Endothelial cell of umbilical vein (primary cell): ENCODE data around the gene MAP1B. TPM values are rescaled to one million over a fixed set of nuclear protein-coding genes. Genes with fewer than 3 reads are reported as not detected.

Experiments
- BruUV-seq: library from RNA; stranded (reverse); fragments of 400-500 nt; replicated peaks from 2 replicates; lab custom pipeline; 2021; lab: Mats Ljungman, UMichigan
- CTCF ChIA-PET: fragments of 300-600, 350-600 bp; sonication (Branson Sonifier 250); formaldehyde crosslinking; loops from one replicate; lab custom pipeline; 2021; ENCODE audit warnings: antibody characterized with exemption, inconsistent platforms; lab: Charles Lee
- POLR2A ChIA-PET: fragments of 300-600, 350-600 bp; sonication (Branson Sonifier 250); formaldehyde crosslinking; loops from one replicate; lab custom pipeline; 2021; ENCODE audit warnings: antibody characterized with exemption, inconsistent platforms; lab: Charles Lee
- DNase-seq: peaks from one replicate; pipeline ENCODE4 v3.0.0-alpha.2; 2011; ENCODE audit warnings: low read depth, low spot score
- FAIRE-seq: peaks from 2 replicates; lab custom pipeline; 2011; peaks lifted over from hg19 to GRCh38; lab: Jason Lieb, UNC
- H2AFZ ChIP-seq: 2 replicates; pipeline ENCODE4 v1.6.0; 2012; ENCODE audit warnings: low read depth, low read length, control low read depth, inconsistent platforms
- H3K27ac ChIP-seq: 2 replicates; pipeline ENCODE4 v1.5.1; 2011; ENCODE audit warnings: low read depth, mild to moderate bottlenecking, control low read depth, low read length, moderate library complexity; ENCODE audit not compliant: insufficient read depth
- H3K27me3 ChIP-seq, 2 experiments: 2 replicates each; pipeline versions ENCODE4 v1.6.0 to v1.6.1; 2011; ENCODE audit warnings: low read length in 2 of 2, mixed read lengths in 1 of 2; ENCODE audit not compliant: control insufficient read depth in 2 of 2, insufficient read depth in 2 of 2
- H3K36me3 ChIP-seq, 2 experiments: 2 replicates in 1 of 2; 3 replicates in 1 of 2; pipeline ENCODE4 v1.5.1; 2011; ENCODE audit warnings: low read length in 2 of 2, mild to moderate bottlenecking in 1 of 2, moderate library complexity in 1 of 2; ENCODE audit not compliant: control insufficient read depth in 2 of 2, insufficient read depth in 2 of 2; ENCODE audit errors: extremely low read depth in 1 of 2
- H3K4me1 ChIP-seq: 3 replicates; pipeline ENCODE4 v1.5.1; 2011; ENCODE audit warnings: mild to moderate bottlenecking, low read length; ENCODE audit not compliant: control insufficient read depth, insufficient read depth; ENCODE audit errors: extremely low read depth
- H3K4me2 ChIP-seq: 2 replicates; pipeline ENCODE4 v1.6.1; 2011; ENCODE audit warnings: low read length, control low read depth, mixed read lengths; ENCODE audit not compliant: insufficient read depth
- H3K4me3 ChIP-seq, 3 experiments: fragments of 200-600 bp in 1 of 3; sonication (generic), shearing (Covaris generic) in 1 of 3; replicated peaks in 1 of 3; 2 replicates each; pipeline ENCODE4 v1.5.1; 2011 to 2016; ENCODE audit warnings: control low read depth in 3 of 3, low read length in 3 of 3, mild to moderate bottlenecking in 2 of 3, inconsistent platforms in 1 of 3, low read depth in 1 of 3, moderate library complexity in 1 of 3; ENCODE audit not compliant: insufficient read depth in 1 of 3
- H3K79me2 ChIP-seq: 2 replicates; pipeline ENCODE4 v1.6.0; 2012; ENCODE audit warnings: low read length, inconsistent platforms; ENCODE audit not compliant: control insufficient read depth, insufficient read depth
- H3K9ac ChIP-seq: replicated peaks from 2 replicates; pipeline ENCODE3; 2011; ENCODE audit warnings: low read length, control low read depth; ENCODE audit not compliant: insufficient read depth; ENCODE audit errors: extremely low read depth
- H3K9me1 ChIP-seq: replicated peaks from 3 replicates; pipeline ENCODE4 v1.6.0; 2011; ENCODE audit warnings: mild to moderate bottlenecking, low read length; ENCODE audit not compliant: control insufficient read depth, insufficient read depth; ENCODE audit errors: extremely low read depth
- H3K9me3 ChIP-seq: replicated peaks from 2 replicates; pipeline ENCODE4 v1.5.1; 2012; ENCODE audit warnings: low read length, inconsistent platforms; ENCODE audit not compliant: control insufficient read depth, insufficient read depth
- H4K20me1 ChIP-seq: replicated peaks from 2 replicates; pipeline ENCODE3; 2011; ENCODE audit warnings: mild to moderate bottlenecking, low read length; ENCODE audit not compliant: control insufficient read depth, insufficient read depth; ENCODE audit errors: extremely low read depth
- CTCF ChIP-seq, 2 donors: IDR thresholded peaks; 1 replicate in 1 of 2; 2 replicates in 1 of 2; pipeline ENCODE4 v1.5.1; 2011; ENCODE audit warnings: low read length in 2 of 2, mild to moderate bottlenecking in 2 of 2, moderate library complexity in 2 of 2, control low read depth in 1 of 2, inconsistent platforms in 1 of 2, low read depth in 1 of 2; ENCODE audit not compliant: insufficient read depth in 1 of 2; ENCODE audit errors: extremely low read depth in 1 of 2
- EZH2 ChIP-seq: IDR thresholded peaks from 2 replicates; pipeline ENCODE4 v1.6.1; 2012; ENCODE audit warnings: borderline replicate concordance, low read depth, mild to moderate bottlenecking, moderate library complexity, low read length, inconsistent platforms; ENCODE audit not compliant: severe bottlenecking
- GATA2 ChIP-seq: IDR thresholded peaks from 2 replicates; pipeline ENCODE4 v1.7.0; 2011; ENCODE audit warnings: low read depth, mild to moderate bottlenecking, moderate library complexity, mixed read lengths, low read length; ENCODE audit not compliant: insufficient read length, insufficient read depth
- POLR2A ChIP-seq: IDR thresholded peaks from 2 replicates; pipeline ENCODE4 v1.6.1; 2012; ENCODE audit warnings: low read depth, mild to moderate bottlenecking, control low read depth, low read length
- POLR2AphosphoS5 ChIP-seq: IDR thresholded peaks from 2 replicates; pipeline ENCODE4 v1.6.1; 2012; ENCODE audit warnings: low read depth, mild to moderate bottlenecking, control low read depth, low read length, moderate library complexity; ENCODE audit not compliant: insufficient read depth
- dilution Hi-C: fragments of 300-500 bp; cut with MboI; formaldehyde crosslinking; loops from one replicate; pipeline ENCODE4 v1.15.0; 2019; ENCODE audit warnings: low sequenced_read_pairs; ENCODE audit not compliant: extremely low pct_ligation_motif_present
- intact Hi-C: fragments of 100-400 bp; cut with micrococcal nuclease; formaldehyde crosslinking; loops from one replicate; pipeline ENCODE4 v1.10.0; 2022
- polyA plus RNA-seq, 4 experiments: library from polyadenylated mRNA; depleted of rRNA in 3 of 4; stranded (reverse) in 3 of 4; unstranded in 1 of 4; fragments of >200 nt; gene quantifications; 2 replicates each; pipeline versions ENCODE4 v1.2.1 to v1.2.3, GENCODE V29; 2011 to 2012; ENCODE audit warnings: missing spikeins in 1 of 4
- total RNA-seq: library from RNA; stranded (reverse); gene quantifications from 2 replicates; pipeline ENCODE4 v1.2.3, GENCODE V29; 2021

Gene MAP1B
- total and polyA plus RNA-seq, 2 donors (not counting 3 experiments of a cell fraction or from before 2014, with no cell fraction given), result 55.9 to 263 TPM

GRCh38 chr5:72244862-72245371 is 137.6 kb downstream of the MAP1B start:
- dilution Hi-C loops (no loop called here), intact Hi-C loops (loop anchor here (1.0 to 10.0 kb wide), 4 partner anchors 9 to 600 kb away; partner anchors contain the start of gene MAP1B)
- peaks cover 12% of the 10 kb centered on the region for H3K79me2 ChIP-seq
- H3K4me3 ChIP-seq, result no peak overlapping the region
- H3K9me1 ChIP-seq, result no peaks in the 10 kb centered on the region
- no peaks in the 10 kb centered on the region for H3K27me3 ChIP-seq
- H3K27ac ChIP-seq, result peak overlapping the region; percentile 49
- ChIA-PET CTCF (interaction anchor here (0.6 to 3.2 kb wide), 31 partner anchors 9 to 463 kb away, joined by 3 to 35 read pairs (median 4); no protein-coding TSS in a partner anchor), POLR2A (no interaction called here)
- H3K9me3 ChIP-seq, result no peaks in the 10 kb centered on the region
- BruUV-seq, result no TSS peak
- TF ChIP-seq POLR2A (no peak), EZH2 (no peak), CTCF (IDR thresholded peaks at IDR 0.05; ENCODE audit: extremely low read depth in 1 of 2, insufficient read depth in 1 of 2, low read depth in 1 of 2, low read length in 2 of 2) (peak; percentile 47 to 52), POLR2AphosphoS5 (no peak), GATA2 (peak; percentile 53)
- peak; percentile 75 for FAIRE-seq
- H3K9ac ChIP-seq, result no peak overlapping the region
- peak overlapping the region; percentile 2 for H2AFZ ChIP-seq
- peaks cover 54% of the 10 kb centered on the region for H3K4me1 ChIP-seq
- H4K20me1 ChIP-seq, result no peaks in the 10 kb centered on the region
- peak overlapping the region; percentile 0 for H3K4me2 ChIP-seq
- peak; percentile 78 for DNase-seq
- no peaks in the 10 kb centered on the region for H3K36me3 ChIP-seq
